Retina (tissue), 1 donor: Measurements from ENCODE around the gene POLR3H.

Source experiments
- DNase-seq: peaks from one replicate; pipeline ENCODE4 v3.0.0-alpha.2; 2016

POLR3H gene

GRCh38 chr22:41480397-41480735 lies 63.9 kb downstream of the POLR3H start:
- DNase-seq, result no peak

- peak; percentile 61 for DNase-seq
These were observed 64.4 kb downstream of the POLR3H start for GRCh38 chr22:41479671-41480396.

- no peak for DNase-seq
These were observed 65.3 kb downstream of the POLR3H start for GRCh38 chr22:41478891-41479521.

- DNase-seq, result no peak
These were observed 65.8 kb downstream of the POLR3H start for GRCh38 chr22:41478473-41478872.
